ENCODE data around the gene TSGA10IP.

TSGA10IP gene

DNA sequence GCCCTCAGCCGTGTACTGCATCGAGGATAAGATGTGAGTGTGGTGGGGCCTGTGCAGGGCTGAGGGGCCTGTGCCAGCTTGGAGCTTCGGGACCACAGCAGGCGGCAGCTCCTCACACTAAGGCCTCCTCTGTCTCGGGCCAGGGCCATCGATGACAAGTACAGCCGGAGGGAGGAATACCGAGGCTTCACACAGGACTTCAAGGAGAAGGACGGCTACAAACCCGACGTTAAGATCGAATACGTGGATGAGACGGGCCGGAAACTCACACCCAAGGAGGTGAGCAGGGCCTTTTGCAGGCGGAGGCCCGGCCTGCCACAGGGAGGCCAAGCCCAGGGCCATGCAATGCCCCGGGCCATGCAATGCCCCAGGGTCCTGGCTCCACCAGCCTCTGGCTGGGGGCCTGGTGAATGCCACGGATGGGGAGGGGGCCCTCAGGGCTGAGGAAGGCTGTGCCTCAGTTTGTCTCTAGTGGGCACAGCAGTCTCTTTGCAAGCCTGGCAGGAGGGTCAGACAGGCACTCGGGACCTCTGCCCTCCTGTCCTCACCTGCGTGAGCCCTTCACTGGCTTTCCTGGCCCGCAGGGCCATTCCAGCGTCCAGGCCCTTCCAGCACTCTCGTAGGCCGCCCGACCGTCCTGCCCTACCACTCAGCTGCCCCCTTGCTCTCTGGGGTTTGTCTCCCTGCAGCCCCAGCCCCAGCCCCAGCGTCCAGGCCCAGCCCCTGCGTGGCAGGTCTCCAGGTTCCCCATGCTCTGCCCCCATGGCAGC lies 32.5 kb downstream of the TSGA10IP start:
- H3K36me3 ChIP-seq (ENCODE audit: control insufficient read depth, low read length) = peaks cover 31% of the 10 kb centered on the region
- H3K27me3 ChIP-seq (ENCODE audit: control insufficient read depth, low read length) = no peaks in the 10 kb centered on the region
- H3K9me2 ChIP-seq (replicated peaks; ENCODE audit: control insufficient read depth, low read length) = no peaks in the 10 kb centered on the region
- H3K27ac ChIP-seq (ENCODE audit: low read depth, low read length) = no peak overlapping the region
- H3K4me1 ChIP-seq (ENCODE audit: control insufficient read depth, low read length) = no peaks in the 10 kb centered on the region
- TF ChIP-seq, protein P1, sequence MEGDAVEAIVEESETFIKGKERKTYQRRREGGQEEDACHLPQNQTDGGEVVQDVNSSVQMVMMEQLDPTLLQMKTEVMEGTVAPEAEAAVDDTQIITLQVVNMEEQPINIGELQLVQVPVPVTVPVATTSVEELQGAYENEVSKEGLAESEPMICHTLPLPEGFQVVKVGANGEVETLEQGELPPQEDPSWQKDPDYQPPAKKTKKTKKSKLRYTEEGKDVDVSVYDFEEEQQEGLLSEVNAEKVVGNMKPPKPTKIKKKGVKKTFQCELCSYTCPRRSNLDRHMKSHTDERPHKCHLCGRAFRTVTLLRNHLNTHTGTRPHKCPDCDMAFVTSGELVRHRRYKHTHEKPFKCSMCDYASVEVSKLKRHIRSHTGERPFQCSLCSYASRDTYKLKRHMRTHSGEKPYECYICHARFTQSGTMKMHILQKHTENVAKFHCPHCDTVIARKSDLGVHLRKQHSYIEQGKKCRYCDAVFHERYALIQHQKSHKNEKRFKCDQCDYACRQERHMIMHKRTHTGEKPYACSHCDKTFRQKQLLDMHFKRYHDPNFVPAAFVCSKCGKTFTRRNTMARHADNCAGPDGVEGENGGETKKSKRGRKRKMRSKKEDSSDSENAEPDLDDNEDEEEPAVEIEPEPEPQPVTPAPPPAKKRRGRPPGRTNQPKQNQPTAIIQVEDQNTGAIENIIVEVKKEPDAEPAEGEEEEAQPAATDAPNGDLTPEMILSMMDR (IDR thresholded peaks at IDR 0.05; ENCODE audit: low read depth, low read length, poor library complexity, severe bottlenecking) = no peak
- no peak for TF ChIP-seq EZH2phosphoT487 (IDR thresholded peaks at IDR 0.05; ENCODE audit: borderline replicate concordance, low read length)
- no peaks in the 10 kb centered on the region for H3K79me2 ChIP-seq (ENCODE audit: control insufficient read depth, low read length)
- no peaks in the 10 kb centered on the region; the same call in 1 of the 2 replicates for H4K20me1 ChIP-seq (ENCODE audit: control insufficient read depth, insufficient read depth, low read depth, low read length)
- no peaks in the 10 kb centered on the region for H3K9me3 ChIP-seq (ENCODE audit: control insufficient read depth, insufficient read depth, low read length)
- H3K4me3 ChIP-seq (ENCODE audit: low read length) = no peak overlapping the region
- no peaks in the 10 kb centered on the region for H3F3A ChIP-seq (ENCODE audit: control insufficient read depth, insufficient read depth)
- no peak overlapping the region for H3K4me2 ChIP-seq (ENCODE audit: low read length)

DNA sequence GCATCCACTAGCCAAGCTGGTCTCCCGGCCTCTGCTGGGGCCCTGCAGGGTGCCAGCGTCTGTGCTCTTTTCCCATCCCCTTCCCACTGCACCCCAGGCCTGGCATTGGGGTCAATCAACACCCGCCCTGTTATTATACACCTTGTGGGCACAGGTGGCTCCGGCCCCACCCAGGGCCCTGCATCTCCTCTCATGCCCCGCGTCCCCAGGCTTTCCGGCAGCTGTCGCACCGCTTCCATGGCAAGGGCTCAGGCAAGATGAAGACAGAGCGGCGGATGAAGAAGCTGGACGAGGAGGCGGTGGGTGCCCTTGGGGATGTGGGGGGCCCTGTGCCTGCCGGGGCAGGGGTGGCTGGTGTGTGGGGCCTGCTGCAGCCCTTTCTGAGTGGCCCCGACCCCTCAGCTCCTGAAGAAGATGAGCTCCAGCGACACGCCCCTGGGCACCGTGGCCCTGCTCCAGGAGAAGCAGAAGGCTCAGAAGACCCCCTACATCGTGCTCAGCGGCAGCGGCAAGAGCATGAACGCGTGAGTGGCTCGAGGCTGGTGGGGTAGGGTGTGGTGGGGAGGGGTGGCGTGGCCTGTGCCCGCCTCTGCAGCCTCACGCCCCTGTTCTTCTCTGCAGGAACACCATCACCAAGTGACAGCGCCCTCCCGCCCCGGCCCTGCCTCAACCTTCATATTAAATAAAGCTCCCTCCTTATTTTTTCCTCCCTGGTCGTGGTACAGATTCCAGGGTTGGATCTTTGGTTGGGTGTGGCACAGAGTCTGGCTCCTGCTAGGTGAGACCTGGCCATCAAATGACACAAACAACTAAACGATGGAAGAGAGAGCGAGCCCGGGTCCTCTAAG lies 33.3 kb downstream of the TSGA10IP start:
- TF ChIP-seq EZH2phosphoT487 (IDR thresholded peaks at IDR 0.05; ENCODE audit: borderline replicate concordance, low read length) = no peak
- TF ChIP-seq, protein P1 (IDR thresholded peaks at IDR 0.05; ENCODE audit: low read depth, low read length, poor library complexity, severe bottlenecking) = no peak
- no peaks in the 10 kb centered on the region for H3K4me1 ChIP-seq (ENCODE audit: control insufficient read depth, low read length)
- no peak overlapping the region for H3K4me2 ChIP-seq (ENCODE audit: low read length)
- no peaks in the 10 kb centered on the region for H3K27me3 ChIP-seq (ENCODE audit: control insufficient read depth, low read length)
- no peaks in the 10 kb centered on the region for H3K9me2 ChIP-seq (replicated peaks; ENCODE audit: control insufficient read depth, low read length)
- peaks cover 24% of the 10 kb centered on the region for H3K36me3 ChIP-seq (ENCODE audit: control insufficient read depth, low read length)
- H3K79me2 ChIP-seq (ENCODE audit: control insufficient read depth, low read length) = no peaks in the 10 kb centered on the region
- no peak overlapping the region for H3K27ac ChIP-seq (ENCODE audit: low read depth, low read length)
- H3K4me3 ChIP-seq (ENCODE audit: low read length) = no peak overlapping the region
- no peaks in the 10 kb centered on the region; the same call in 1 of the 2 replicates for H4K20me1 ChIP-seq (ENCODE audit: control insufficient read depth, insufficient read depth, low read depth, low read length)
- H3F3A ChIP-seq (ENCODE audit: control insufficient read depth, insufficient read depth) = no peaks in the 10 kb centered on the region
- H3K9me3 ChIP-seq (ENCODE audit: control insufficient read depth, insufficient read depth, low read length) = no peaks in the 10 kb centered on the region

DNA sequence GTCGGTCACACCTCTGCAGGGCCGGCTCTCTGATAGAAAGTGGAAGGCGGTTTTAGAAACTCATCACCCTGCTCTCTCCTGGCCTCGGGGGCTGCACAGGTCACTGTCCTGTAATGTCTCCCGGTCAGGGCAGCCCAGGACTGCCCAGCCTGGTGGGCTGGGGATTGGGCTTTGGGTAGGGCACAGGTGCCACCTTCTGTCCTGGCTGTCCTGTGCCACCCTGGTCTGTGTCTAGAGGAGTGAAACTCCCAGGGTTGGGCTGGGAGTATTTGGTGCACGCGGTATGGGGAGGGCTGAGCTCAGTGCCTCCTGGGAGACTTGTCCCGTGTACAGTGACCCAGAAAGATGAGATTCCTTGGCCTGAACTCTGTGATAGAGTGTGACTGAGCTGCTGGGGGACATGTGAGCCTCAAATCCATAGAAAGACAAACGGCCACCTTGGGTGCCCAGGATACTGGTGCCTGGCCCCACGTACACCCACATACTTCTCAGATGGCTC lies 34.0 kb downstream of the TSGA10IP start:
- Histone ChIP-seq H3K9me2 (replicated peaks; ENCODE audit: control insufficient read depth, low read length) (no peaks in the 10 kb centered on the region), H3K27me3 (ENCODE audit: control insufficient read depth, low read length) (no peaks in the 10 kb centered on the region), H3K79me2 (ENCODE audit: control insufficient read depth, low read length) (no peaks in the 10 kb centered on the region), H3K4me3 (ENCODE audit: low read length) (no peak overlapping the region), H3K4me2 (ENCODE audit: low read length) (no peak overlapping the region), H3F3A (ENCODE audit: control insufficient read depth, insufficient read depth) (no peaks in the 10 kb centered on the region), H3K4me1 (ENCODE audit: control insufficient read depth, low read length) (no peaks in the 10 kb centered on the region), H3K9me3 (ENCODE audit: control insufficient read depth, insufficient read depth, low read length) (no peaks in the 10 kb centered on the region), H3K36me3 (ENCODE audit: control insufficient read depth, low read length) (peaks cover 23% of the 10 kb centered on the region), H3K27ac (ENCODE audit: low read depth, low read length) (no peak overlapping the region), H4K20me1 (ENCODE audit: control insufficient read depth, insufficient read depth, low read depth, low read length) (no peaks in the 10 kb centered on the region; the same call in 1 of the 2 replicates)
- TF ChIP-seq, protein P1 (IDR thresholded peaks at IDR 0.05; ENCODE audit: low read depth, low read length, poor library complexity, severe bottlenecking) = no peak
- no peak for TF ChIP-seq EZH2phosphoT487 (IDR thresholded peaks at IDR 0.05; ENCODE audit: borderline replicate concordance, low read length)
